ENCODE results near the gene TMEM59.

- no peak for TF ChIP-seq CTCF (conservative IDR thresholded peaks at IDR 0.05 in 1 of 2, IDR thresholded peaks at IDR 0.05 in 1 of 2; ENCODE audit: extremely low read depth in 1 of 2, insufficient read depth in 1 of 2, low read depth in 1 of 2, low read length in 2 of 2)
- no peak for TF ChIP-seq EZH2 (IDR thresholded peaks at IDR 0.05; ENCODE audit: borderline replicate concordance, low read length)
These were observed 27.6 kb upstream of the TMEM59 start for GRCh38 chr1:54080598-54081049.

Measured in mammary epithelial cell (primary cell).